Osteoblast (primary cell): ENCODE data around the gene LMO3. TPM values are rescaled to one million over a fixed set of nuclear protein-coding genes. Genes with fewer than 3 reads are reported as not detected.

Experiments
- DNase-seq: peaks from one replicate; pipeline ENCODE4 v3.0.0; 2011; ENCODE audit warnings: low spot score, mixed read lengths; ENCODE audit not compliant: insufficient read length; ENCODE audit errors: missing footprints
- H2AFZ ChIP-seq: 2 replicates; pipeline ENCODE4 v1.6.0; 2011; ENCODE audit warnings: mild to moderate bottlenecking, low read length
- H3K27ac ChIP-seq: 2 replicates; pipeline ENCODE4 v1.5.1; 2011; ENCODE audit warnings: mild to moderate bottlenecking, low read depth, low read length, moderate library complexity
- H3K27me3 ChIP-seq: 2 replicates; pipeline ENCODE4 v1.6.0; 2012; ENCODE audit warnings: mild to moderate bottlenecking, control low read depth, inconsistent platforms, low read length, moderate library complexity; ENCODE audit not compliant: insufficient read depth
- H3K36me3 ChIP-seq: 2 replicates; pipeline ENCODE4 v1.5.1; 2011; ENCODE audit warnings: mild to moderate bottlenecking, low read length, control low read depth, moderate library complexity; ENCODE audit not compliant: insufficient read depth
- H3K4me1 ChIP-seq: 2 replicates; pipeline ENCODE4 v1.5.1; 2011; ENCODE audit warnings: mild to moderate bottlenecking, low read length, control low read depth, moderate library complexity; ENCODE audit not compliant: insufficient read depth
- H3K4me2 ChIP-seq: 2 replicates; pipeline ENCODE4 v1.6.0; 2011; ENCODE audit warnings: mild to moderate bottlenecking, low read length; ENCODE audit not compliant: insufficient read depth
- H3K4me3 ChIP-seq: fragments of 200-600 bp; sonication (generic); 3 replicates; pipeline ENCODE4 v1.5.1; 2012; ENCODE audit warnings: mild to moderate bottlenecking, low read length, inconsistent platforms; ENCODE audit not compliant: insufficient read depth
- H3K79me2 ChIP-seq: 2 replicates; pipeline ENCODE4 v1.6.0; 2012; ENCODE audit warnings: mild to moderate bottlenecking, low read length, control low read depth, inconsistent platforms; ENCODE audit not compliant: insufficient read depth
- H3K9me3 ChIP-seq: 2 replicates; pipeline ENCODE4 v1.5.1; 2011; ENCODE audit warnings: low read depth, low read length, control low read depth
- H4K20me1 ChIP-seq: 2 replicates; pipeline ENCODE4 v1.6.0; 2012; ENCODE audit warnings: mild to moderate bottlenecking, low read length, control low read depth; ENCODE audit not compliant: insufficient read depth
- total RNA-seq: library from RNA; depleted of rRNA; stranded (reverse); fragments of >200 nt; gene quantifications from 2 replicates; pipeline ENCODE4 v1.2.3, GENCODE V29; 2012
- TF ChIP-seq, protein P1 (sequence below): IDR thresholded peaks from 2 replicates; pipeline ENCODE4 v1.5.1; 2011; ENCODE audit warnings: mild to moderate bottlenecking, low read depth, low read length, moderate library complexity; ENCODE audit errors: extremely low read depth

Gene LMO3
- total RNA-seq, 1 donor, result 3.3 TPM

DNA sequence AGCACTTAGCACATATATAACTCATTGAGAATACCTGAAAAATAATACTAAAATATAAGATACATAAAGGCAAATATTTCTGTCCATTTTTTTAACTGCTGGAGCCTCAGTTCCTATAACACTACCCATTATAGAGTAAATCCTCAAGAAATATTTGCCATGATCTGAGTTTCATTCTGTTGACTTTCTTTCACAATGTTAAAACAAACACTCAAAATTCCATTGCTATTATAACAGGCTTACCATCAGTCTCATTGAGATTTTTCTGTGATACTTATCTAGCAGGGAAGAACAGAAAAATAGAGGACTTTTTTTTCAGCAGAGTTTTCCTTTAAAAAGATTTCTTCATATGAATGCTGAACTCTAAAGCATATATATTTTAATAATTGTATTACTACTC, 24.5 kb downstream of the LMO3 start:
- TF ChIP-seq, protein P1, sequence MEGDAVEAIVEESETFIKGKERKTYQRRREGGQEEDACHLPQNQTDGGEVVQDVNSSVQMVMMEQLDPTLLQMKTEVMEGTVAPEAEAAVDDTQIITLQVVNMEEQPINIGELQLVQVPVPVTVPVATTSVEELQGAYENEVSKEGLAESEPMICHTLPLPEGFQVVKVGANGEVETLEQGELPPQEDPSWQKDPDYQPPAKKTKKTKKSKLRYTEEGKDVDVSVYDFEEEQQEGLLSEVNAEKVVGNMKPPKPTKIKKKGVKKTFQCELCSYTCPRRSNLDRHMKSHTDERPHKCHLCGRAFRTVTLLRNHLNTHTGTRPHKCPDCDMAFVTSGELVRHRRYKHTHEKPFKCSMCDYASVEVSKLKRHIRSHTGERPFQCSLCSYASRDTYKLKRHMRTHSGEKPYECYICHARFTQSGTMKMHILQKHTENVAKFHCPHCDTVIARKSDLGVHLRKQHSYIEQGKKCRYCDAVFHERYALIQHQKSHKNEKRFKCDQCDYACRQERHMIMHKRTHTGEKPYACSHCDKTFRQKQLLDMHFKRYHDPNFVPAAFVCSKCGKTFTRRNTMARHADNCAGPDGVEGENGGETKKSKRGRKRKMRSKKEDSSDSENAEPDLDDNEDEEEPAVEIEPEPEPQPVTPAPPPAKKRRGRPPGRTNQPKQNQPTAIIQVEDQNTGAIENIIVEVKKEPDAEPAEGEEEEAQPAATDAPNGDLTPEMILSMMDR, result no peak
- Histone ChIP-seq H4K20me1 (no peaks in the 10 kb centered on the region), H3K9me3 (no peaks in the 10 kb centered on the region), H3K36me3 (no peaks in the 10 kb centered on the region), H2AFZ (no peak overlapping the region), H3K4me1 (no peaks in the 10 kb centered on the region), H3K27ac (no peak overlapping the region), H3K4me3 (no peak overlapping the region), H3K4me2 (no peak overlapping the region), H3K27me3 (no peaks in the 10 kb centered on the region), H3K79me2 (no peaks in the 10 kb centered on the region)
- no peak for DNase-seq

DNA sequence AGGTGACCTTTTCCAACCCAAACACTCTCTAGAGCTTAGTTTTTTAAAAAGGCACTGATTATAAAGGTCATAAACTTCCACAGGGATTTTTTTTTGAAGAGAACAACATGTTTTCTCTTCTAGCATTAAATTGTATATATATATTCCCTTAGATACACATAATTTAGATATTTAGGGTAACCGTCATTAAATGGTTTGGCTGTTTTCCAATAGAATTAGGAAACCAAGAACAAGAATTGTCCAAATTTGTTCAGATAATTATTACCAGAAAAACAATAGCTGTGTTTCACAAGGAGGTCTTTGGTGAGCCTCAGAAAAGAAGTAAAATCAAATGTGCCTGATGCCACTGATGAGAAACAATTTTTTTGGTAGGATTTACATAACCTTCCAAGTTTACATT, 26.9 kb downstream of the LMO3 start:
- no peaks in the 10 kb centered on the region for H3K79me2 ChIP-seq
- H3K27ac ChIP-seq, result no peak overlapping the region
- no peaks in the 10 kb centered on the region for H3K9me3 ChIP-seq
- H4K20me1 ChIP-seq, result no peaks in the 10 kb centered on the region
- H3K4me3 ChIP-seq, result no peak overlapping the region
- no peak overlapping the region for H3K4me2 ChIP-seq
- no peak overlapping the region for H2AFZ ChIP-seq
- no peaks in the 10 kb centered on the region for H3K36me3 ChIP-seq
- no peak for DNase-seq
- H3K4me1 ChIP-seq, result no peaks in the 10 kb centered on the region
- TF ChIP-seq, protein P1, result no peak
- H3K27me3 ChIP-seq, result no peaks in the 10 kb centered on the region

DNA sequence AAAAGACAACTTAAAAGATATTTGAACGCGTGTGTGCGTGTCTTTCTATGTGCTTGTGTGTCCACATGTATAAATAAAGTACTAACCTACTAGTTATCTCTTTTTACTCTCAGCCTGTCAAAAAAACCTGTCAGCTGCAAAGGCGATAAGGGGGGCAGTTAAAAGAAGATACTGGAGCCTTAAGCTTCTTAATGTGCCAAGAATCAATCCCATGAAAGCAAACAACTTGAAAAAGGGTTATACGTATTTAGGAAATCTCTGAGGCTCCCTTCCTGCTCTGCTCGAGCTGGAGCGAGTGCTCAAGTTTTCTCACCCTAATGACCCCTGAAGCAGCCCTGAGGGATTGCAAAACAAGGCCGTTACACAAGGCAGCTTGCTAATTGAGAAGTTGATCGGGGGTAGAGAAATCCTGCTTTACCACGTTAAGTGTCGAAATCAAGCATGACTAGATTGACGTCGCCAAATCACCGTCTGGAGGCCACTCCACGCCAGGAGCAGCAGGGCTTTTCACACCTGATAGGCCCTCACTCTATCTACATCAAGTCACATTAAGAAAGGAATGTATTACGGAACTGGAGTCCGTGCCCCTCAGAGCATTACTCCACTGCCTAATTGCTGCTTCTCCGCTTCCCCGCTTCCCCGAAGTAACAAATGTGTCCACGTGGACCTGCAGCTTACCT, 32.4 kb downstream of the LMO3 start:
- Histone ChIP-seq H2AFZ (no peak overlapping the region), H3K4me3 (no peak overlapping the region), H3K79me2 (no peaks in the 10 kb centered on the region), H4K20me1 (no peaks in the 10 kb centered on the region), H3K27me3 (no peaks in the 10 kb centered on the region), H3K36me3 (no peaks in the 10 kb centered on the region), H3K9me3 (no peaks in the 10 kb centered on the region), H3K27ac (no peak overlapping the region), H3K4me2 (no peak overlapping the region), H3K4me1 (no peaks in the 10 kb centered on the region)
- TF ChIP-seq, protein P1, result no peak
- DNase-seq, result no peak

DNA sequence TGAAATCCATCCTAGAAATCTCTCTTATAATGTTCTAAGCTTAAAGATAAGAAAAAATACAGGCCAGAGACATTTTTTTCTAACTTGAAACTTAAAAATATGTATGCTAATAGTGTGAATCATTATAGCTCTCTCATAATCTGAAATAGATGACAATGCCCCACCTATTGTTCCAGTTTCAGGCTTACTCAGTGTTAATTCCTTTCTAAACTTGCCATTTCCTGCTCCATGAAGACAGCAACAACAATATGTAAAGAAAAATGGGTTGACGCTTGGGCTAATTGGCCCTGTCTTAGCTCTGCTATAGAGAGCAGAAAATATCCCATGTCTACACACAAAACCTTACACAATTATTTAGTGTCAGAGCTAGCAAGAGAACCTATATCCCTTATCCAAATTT, 37.1 kb downstream of the LMO3 start:
- Histone ChIP-seq H3K4me1 (no peaks in the 10 kb centered on the region), H3K4me2 (no peak overlapping the region), H3K79me2 (no peaks in the 10 kb centered on the region), H3K27me3 (no peaks in the 10 kb centered on the region), H3K27ac (no peak overlapping the region), H3K9me3 (no peaks in the 10 kb centered on the region), H3K4me3 (no peak overlapping the region), H3K36me3 (no peaks in the 10 kb centered on the region), H2AFZ (no peak overlapping the region), H4K20me1 (no peaks in the 10 kb centered on the region)
- TF ChIP-seq, protein P1, result no peak
- DNase-seq, result no peak
